K562 (cell line): ENCODE data around the gene PPIL4. TPM values are rescaled to one million over a fixed set of nuclear protein-coding genes. Genes with fewer than 3 reads are reported as not detected.

Experiments used
- ATAC-seq: fragments of 200-7000 bp; cut with Tn5 transposase; 3 replicates; pipeline ENCODE4 v1.9.1; 2020; ENCODE audit warnings: moderate library complexity
- BruUV-seq: library from RNA; stranded (reverse); fragments of 400-500 nt; replicated peaks from 2 replicates; lab custom pipeline; 2021; lab: Mats Ljungman, UMichigan
- CTCF ChIA-PET: fragments of 300-600 bp; formaldehyde crosslinking; extraction: SDS; loops from one replicate; lab custom pipeline; 2021; ENCODE audit warnings: low intra/inter-chr PET ratio; lab: Yijun Ruan, JAX
- POLR2A ChIA-PET: fragments of 300-600, 350-650 bp; sonication (Branson Sonifier 250); formaldehyde crosslinking; extraction: SDS; loops from one replicate; lab custom pipeline; 2021; ENCODE audit warnings: antibody characterized with exemption, inconsistent platforms; lab: Yijun Ruan, JAX
- DNase-seq, 4 experiments: peaks; one replicate each; pipeline versions ENCODE4 v3.0.0 to v3.0.0-alpha.2; 2011 to 2018; ENCODE audit warnings: low spot score in 3 of 4, mixed read lengths in 3 of 4; ENCODE audit errors: extremely low read depth in 1 of 4
- FAIRE-seq: peaks from 2 replicates; lab custom pipeline; 2011; peaks lifted over from hg19 to GRCh38; lab: Jason Lieb, UNC
- H2AFZ ChIP-seq: 2 replicates; pipeline ENCODE4 v1.6.0; 2011; ENCODE audit warnings: low read depth, low read length, control low read depth, inconsistent platforms
- H3K27ac ChIP-seq: fragments of 200-600 bp; 3 replicates; pipeline ENCODE4 v1.8.0; 2011; ENCODE audit warnings: low read depth, mild to moderate bottlenecking, control low read depth, inconsistent platforms, low read length, moderate library complexity, mixed read lengths; ENCODE audit errors: extremely low read depth
- H3K27me3 ChIP-seq, 2 experiments: fragments of 300-600 bp in 1 of 2; 2 replicates in 1 of 2; 3 replicates in 1 of 2; pipeline versions ENCODE4 v1.6.0 to v1.8.0; 2011; ENCODE audit warnings: inconsistent platforms in 2 of 2, low read length in 2 of 2, mild to moderate bottlenecking in 1 of 2, mixed read lengths in 1 of 2, moderate library complexity in 1 of 2; ENCODE audit not compliant: control insufficient read depth in 2 of 2, insufficient read depth in 2 of 2
- H3K36me3 ChIP-seq: fragments of 300-600 bp; 3 replicates; pipeline ENCODE4 v1.8.0; 2011; ENCODE audit warnings: mild to moderate bottlenecking, low read length, inconsistent platforms; ENCODE audit not compliant: control insufficient read depth, insufficient read depth
- H3K4me1 ChIP-seq, 2 experiments: fragments of 200-600 bp in 1 of 2; replicated peaks in 1 of 2; 2 replicates in 1 of 2; 3 replicates in 1 of 2; pipeline versions ENCODE4 v1.5.1 to v1.8.0; 2011; ENCODE audit warnings: inconsistent platforms in 2 of 2, low read length in 2 of 2, mild to moderate bottlenecking in 1 of 2, mixed read lengths in 1 of 2, moderate library complexity in 1 of 2; ENCODE audit not compliant: control insufficient read depth in 2 of 2, insufficient read depth in 2 of 2
- H3K4me2 ChIP-seq: 2 replicates; pipeline ENCODE4 v1.6.1; 2011; ENCODE audit warnings: low read length, control low read depth, inconsistent platforms, mixed read lengths; ENCODE audit not compliant: insufficient read depth
- H3K4me3 ChIP-seq: fragments of 200-600 bp; sonication (generic), shearing (Covaris generic); 2 replicates; pipeline ENCODE4 v1.5.1; 2016; ENCODE audit warnings: control low read depth, inconsistent platforms
- H3K79me2 ChIP-seq: fragments of 200-600 bp; 3 replicates; pipeline ENCODE4 v1.8.0; 2011; ENCODE audit warnings: low read length, inconsistent platforms; ENCODE audit not compliant: control insufficient read depth, insufficient read depth
- H3K9ac ChIP-seq, 2 experiments: 2 replicates each; pipeline versions ENCODE4 v1.6.0 to v1.6.1; 2011; ENCODE audit warnings: low read depth in 2 of 2, low read length in 2 of 2, control low read depth in 1 of 2, inconsistent platforms in 1 of 2, mild to moderate bottlenecking in 1 of 2, mixed read lengths in 1 of 2; ENCODE audit not compliant: insufficient read depth in 1 of 2
- H3K9me1 ChIP-seq: one replicate; pipeline ENCODE4 v1.6.0; 2011; ENCODE audit warnings: inconsistent platforms, mild to moderate bottlenecking, low read length, moderate library complexity; ENCODE audit not compliant: control insufficient read depth, insufficient read depth
- H3K9me3 ChIP-seq: replicated peaks from 2 replicates; pipeline ENCODE4 v1.5.1; 2011; ENCODE audit warnings: low read depth, low read length, inconsistent platforms; ENCODE audit not compliant: control insufficient read depth, insufficient read depth
- H4K20me1 ChIP-seq: replicated peaks from 2 replicates; pipeline ENCODE4 v1.6.1; 2011; ENCODE audit warnings: low read length, inconsistent platforms, mixed read lengths; ENCODE audit not compliant: control insufficient read depth, insufficient read depth
- BHLHE40 ChIP-seq: IDR thresholded peaks from 2 replicates; pipeline ENCODE4 v1.6.1; 2011; ENCODE audit warnings: low read length, improper control_type of control experiment
- RBM25 ChIP-seq: fragments of 200-400 bp; formaldehyde crosslinking; IDR thresholded peaks from 2 replicates; pipeline ENCODE4 v1.6.1; 2018; ENCODE audit warnings: low read length, low read depth, moderate library complexity; ENCODE audit not compliant: severe bottlenecking
- RERE ChIP-seq: sonication (generic); formaldehyde crosslinking; IDR thresholded peaks from 2 replicates; pipeline ENCODE4 v1.8.0; 2023; ENCODE audit warnings: missing genetic modification reagents, mild to moderate bottlenecking, borderline replicate concordance
- SP1 ChIP-seq: sonication (generic); formaldehyde crosslinking; IDR thresholded peaks from 2 replicates; pipeline ENCODE4 v1.8.1; 2022; ENCODE audit warnings: mild to moderate bottlenecking, missing genetic modification reagents
- TFE3 ChIP-seq: fragments of 450-650 bp; formaldehyde crosslinking; IDR thresholded peaks from 2 replicates; pipeline ENCODE4 v1.4.0; 2020; ENCODE audit warnings: mild to moderate bottlenecking, mixed read lengths
- ZFP30 ChIP-seq: fragments of 250-450 bp; sonication (Bioruptor Pico); IDR thresholded peaks from 2 replicates; pipeline ENCODE4 v1.8.0; 2022; ENCODE audit warnings: moderate library complexity, mild to moderate bottlenecking, inconsistent platforms, borderline replicate concordance
- ZNF143 ChIP-seq: sonication (generic); formaldehyde crosslinking; IDR thresholded peaks from 2 replicates; pipeline ENCODE4 v1.9.0; 2022; ENCODE audit warnings: mild to moderate bottlenecking, missing genetic modification reagents
- ZNF316 ChIP-seq: fragments of 450-650 bp; IDR thresholded peaks from 2 replicates; pipeline ENCODE4 v1.6.1; 2016
- WGBS: fragments of 100-300 bp; shearing (Covaris generic); methylation state at CpG from one replicate; pipeline ENCODE4 v1.1.6; 2016; ENCODE audit warnings: low coverage, mixed read lengths; ENCODE audit not compliant: insufficient coverage; ENCODE audit errors: missing lambda C conversion rate; 5-methylcytosine and 5-hydroxymethylcytosine counted together
- in situ Hi-C: fragments of 300-500 bp; cut with MboI; formaldehyde crosslinking; loops from 4 replicates; pipeline ENCODE4 v1.15.0; 2018; ENCODE audit warnings: inconsistent platforms, mixed read lengths
- intact Hi-C: fragments of 100-400 bp; cut with micrococcal nuclease; formaldehyde crosslinking; loops from 2 replicates; pipeline ENCODE4 v1.14.2; 2022
- polyA plus RNA-seq, 8 experiments: library from polyadenylated mRNA; depleted of rRNA in 4 of 8; stranded (reverse) in 5 of 8; unstranded in 3 of 8; fragments of >200 nt; fragmentation: Nextera tagmentation in 2 of 8; fragmentation: Illumina TruSeq in 1 of 8; extraction: Ambion mirVana in 2 of 8; extraction: Trizol in 1 of 8; gene quantifications; 2 replicates each; pipeline versions ENCODE4 v1.2.1 to v1.2.3, GENCODE V29; 2011 to 2014; ENCODE audit warnings: inconsistent platforms in 1 of 8, missing spikeins in 1 of 8
- total RNA-seq, 7 experiments: library from RNA; depleted of rRNA in 6 of 7; stranded (reverse); fragments of >200 nt in 6 of 7; fragmentation: Illumina TruSeq in 2 of 7; extraction: Trizol in 2 of 7; gene quantifications; 2 replicates each; pipeline versions ENCODE4 v1.2.1 to v1.2.3, GENCODE V29; 2011 to 2021; ENCODE audit warnings: low replicate concordance in 1 of 7

Gene PPIL4
- total and polyA plus RNA-seq, 9 of the 15 experiments (the other 6 are each of a cell fraction or from before 2014, with no cell fraction given), result 14.5 to 55.2 (median 45.9) TPM

DNA sequence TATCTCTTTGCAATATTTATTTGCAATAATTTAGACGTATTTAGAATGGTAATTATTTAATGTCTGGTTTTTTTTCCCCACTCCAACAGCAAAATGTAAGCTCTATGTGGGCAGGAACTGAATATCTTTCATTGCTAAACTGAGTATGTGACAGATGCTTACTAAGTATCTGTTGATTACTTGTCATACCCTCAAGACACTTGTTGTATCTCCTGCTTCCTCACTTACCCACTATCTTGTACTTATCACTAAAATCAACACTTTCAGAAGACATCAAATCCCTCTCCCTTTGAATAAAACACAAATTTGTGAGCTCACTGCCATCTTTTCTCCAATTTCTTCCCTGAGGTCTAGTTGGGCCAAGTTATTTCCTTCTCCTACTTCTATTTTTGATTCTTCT, 30.3 kb downstream of the PPIL4 start:
- Histone ChIP-seq H3K79me2 (no peaks in the 10 kb centered on the region), H3K27ac (no peak overlapping the region), H2AFZ (no peak overlapping the region), H3K9ac (no peak overlapping the region), H3K4me3 (no peak overlapping the region), H3K4me1 (no peaks in the 10 kb centered on the region), H3K4me2 (no peak overlapping the region), H4K20me1 (no peaks in the 10 kb centered on the region), H3K9me3 (peaks cover 2% of the 10 kb centered on the region; the same call in 1 of the 2 replicates), H3K27me3 (no peaks in the 10 kb centered on the region), H3K36me3 (peaks cover 61% of the 10 kb centered on the region; the same call in 2 of the 3 replicates), H3K9me1 (no peaks in the 10 kb centered on the region)
- CTCF ChIA-PET, result interaction anchor here (1.0 kb wide), 1 partner anchor 487 kb away, joined by 3 read pairs; no protein-coding TSS in a partner anchor
- ATAC-seq (no peak), DNase-seq (no peak), FAIRE-seq (no peak)
- WGBS, result 95% methylated on average over 1 of the region's 1 CpG
- in situ Hi-C loops (no loop called here), intact Hi-C loops (loop anchor here (5.0 kb wide), 2 partner anchors 468 to 488 kb away; no protein-coding TSS in a partner anchor)
- POLR2A ChIA-PET, result interaction anchor here (1.0 to 1.7 kb wide), 2 partner anchors 8 to 10 kb away, joined by 3 to 4 read pairs; no protein-coding TSS in a partner anchor
- TF ChIP-seq SP1, result no peak
- no peak for TF ChIP-seq BHLHE40
- TF ChIP-seq ZNF316, result 0 out of 2 replicates have a peak, but pooled peaks have one; percentile 25
- no TSS peak for BruUV-seq

DNA sequence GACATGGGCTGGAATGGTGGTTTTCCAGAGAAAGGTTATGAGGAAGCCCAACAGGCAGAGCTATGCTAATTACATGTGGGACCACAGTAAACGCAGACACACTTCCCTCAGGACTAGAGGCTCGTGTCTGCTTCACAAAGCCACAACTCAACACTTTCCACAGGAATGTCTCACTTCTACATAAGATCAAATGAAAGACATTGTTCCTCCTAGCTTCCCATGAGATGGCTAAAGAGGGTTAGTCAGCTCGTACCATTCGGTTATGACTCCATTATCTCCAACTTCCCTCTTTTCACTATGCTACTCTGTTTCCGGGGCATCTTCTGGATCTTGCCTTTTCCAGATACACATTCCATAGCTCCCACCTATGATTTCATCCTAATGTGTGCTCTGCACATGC, 31.9 kb downstream of the PPIL4 start:
- ATAC-seq (no peak), DNase-seq (no peak), FAIRE-seq (no peak)
- no TSS peak for BruUV-seq
- ChIA-PET POLR2A (interaction anchor here (1.0 to 1.2 kb wide), 3 partner anchors 10 to 31 kb away, joined by 3 to 5 read pairs (median 3); no protein-coding TSS in a partner anchor), CTCF (no interaction called here)
- peaks cover 2% of the 10 kb centered on the region; the same call in 1 of the 2 replicates for H3K9me3 ChIP-seq
- in situ Hi-C loops, result no loop called here
- H2AFZ ChIP-seq, result no peak overlapping the region
- intact Hi-C loops, result no loop called here
- no peaks in the 10 kb centered on the region for H3K27me3 ChIP-seq
- H3K4me2 ChIP-seq, result no peak overlapping the region
- H4K20me1 ChIP-seq, result no peaks in the 10 kb centered on the region
- H3K36me3 ChIP-seq, result peaks cover 47% of the 10 kb centered on the region; the same call in 2 of the 3 replicates
- no peaks in the 10 kb centered on the region for H3K4me1 ChIP-seq
- H3K9me1 ChIP-seq, result no peaks in the 10 kb centered on the region
- H3K4me3 ChIP-seq, result no peak overlapping the region
- H3K79me2 ChIP-seq, result no peaks in the 10 kb centered on the region
- no peak overlapping the region for H3K9ac ChIP-seq
- H3K27ac ChIP-seq, result no peak overlapping the region
- 84% methylated on average over 5 of the region's 5 CpGs for WGBS
- TF ChIP-seq ZNF143 (CRISPR knock-in tag) (0 out of 2 replicates have a peak, but pooled peaks have one; percentile 26), RERE (CRISPR knock-in tag) (no peak), ZFP30 (CRISPR knock-in tag) (no peak), RBM25 (no peak), TFE3 (no peak)
